MM.1S (cell line): ENCODE results near the gene PRKCE.

Experiments
- DNase-seq: peaks from one replicate; pipeline ENCODE4 v3.0.0-alpha.2; 2015
- H2AFZ ChIP-seq: fragments of 300-600 bp; sonication (generic); 2 replicates; pipeline ENCODE4 v1.6.0; 2016; ENCODE audit warnings: antibody characterized with exemption, low read length
- H3F3A ChIP-seq: fragments of 300-600 bp; sonication (generic); 2 replicates; pipeline ENCODE4 v1.6.1; 2016; ENCODE audit warnings: mild to moderate bottlenecking, antibody characterized with exemption, low read length, moderate library complexity, mixed read lengths; ENCODE audit not compliant: insufficient read depth
- H3K27ac ChIP-seq: fragments of 300-600 bp; sonication (generic); 2 replicates; pipeline ENCODE4 v1.5.1; 2016; ENCODE audit warnings: mild to moderate bottlenecking, low read length
- H3K27me3 ChIP-seq: fragments of 300-600 bp; sonication (generic); replicated peaks from 2 replicates; pipeline ENCODE4 v1.6.0; 2016; ENCODE audit warnings: low read length; ENCODE audit not compliant: insufficient read depth
- H3K36me3 ChIP-seq: fragments of 300-600 bp; sonication (generic); replicated peaks from 2 replicates; pipeline ENCODE4 v1.6.1; 2016; ENCODE audit warnings: mild to moderate bottlenecking, low read length, mixed read lengths; ENCODE audit not compliant: insufficient read depth
- H3K4me1 ChIP-seq: fragments of 300-600 bp; sonication (generic); 2 replicates; pipeline ENCODE4 v1.6.1; 2016; ENCODE audit warnings: low read length, mixed read lengths
- H3K4me2 ChIP-seq: fragments of 300-600 bp; sonication (generic); 2 replicates; pipeline ENCODE4 v1.6.0; 2016; ENCODE audit warnings: low read depth, low read length
- H3K4me3 ChIP-seq: fragments of 300-600 bp; sonication (generic); 2 replicates; pipeline ENCODE4 v1.5.1; 2016; ENCODE audit warnings: low read length, mixed read lengths
- H3K79me2 ChIP-seq: fragments of 300-600 bp; sonication (generic); 2 replicates; pipeline ENCODE4 v1.6.1; 2016; ENCODE audit warnings: mixed run types, low read length, mixed read lengths
- H3K9ac ChIP-seq: fragments of 300-600 bp; sonication (generic); 2 replicates; pipeline ENCODE4 v1.6.1; 2016; ENCODE audit warnings: low read length, mixed read lengths
- H3K9me2 ChIP-seq: fragments of 300-600 bp; sonication (generic); replicated peaks from 2 replicates; pipeline ENCODE4 v1.6.1; 2016; ENCODE audit warnings: mild to moderate bottlenecking, low read length, mixed read lengths; ENCODE audit not compliant: insufficient read depth
- H3K9me3 ChIP-seq: fragments of 300-600 bp; sonication (generic); replicated peaks from 2 replicates; pipeline ENCODE4 v1.6.1; 2016; ENCODE audit warnings: mild to moderate bottlenecking, low read length, mixed read lengths; ENCODE audit not compliant: insufficient read depth
- H4K20me1 ChIP-seq: fragments of 300-600 bp; sonication (generic); 2 replicates; pipeline ENCODE4 v1.6.1; 2016; ENCODE audit warnings: mild to moderate bottlenecking, low read length, moderate library complexity, mixed read lengths; ENCODE audit not compliant: insufficient read depth
- CTCF ChIP-seq: fragments of 300-600 bp; sonication (generic); IDR thresholded peaks from 2 replicates; pipeline ENCODE4 v1.5.1; 2016; ENCODE audit warnings: antibody characterized with exemption, low read length, mixed read lengths
- EZH2 ChIP-seq: fragments of 300-600 bp; sonication (generic); optimal IDR thresholded peaks from 2 replicates; pipeline ENCODE3; 2017; ENCODE audit warnings: low read depth, mild to moderate bottlenecking, antibody characterized with exemption, low read length, mixed read lengths
- EZH2phosphoT487 ChIP-seq: fragments of 300-600 bp; sonication (generic); IDR thresholded peaks from 2 replicates; pipeline ENCODE4 v1.6.1; 2018; ENCODE audit warnings: antibody characterized with exemption, low read length

The PRKCE gene

GRCh38 chr2:46145840-46146239, 494.4 kb downstream of the PRKCE start:
- Histone ChIP-seq H3K4me3 (no peak overlapping the region), H3K9ac (no peak overlapping the region), H3K9me3 (no peaks in the 10 kb centered on the region), H3K79me2 (no peaks in the 10 kb centered on the region), H4K20me1 (no peaks in the 10 kb centered on the region), H2AFZ (no peak overlapping the region), H3K27me3 (no peaks in the 10 kb centered on the region), H3K27ac (no peak overlapping the region), H3K4me2 (no peak overlapping the region), H3K9me2 (no peaks in the 10 kb centered on the region), H3K4me1 (no peaks in the 10 kb centered on the region), H3F3A (no peaks in the 10 kb centered on the region), H3K36me3 (no peaks in the 10 kb centered on the region)
- TF ChIP-seq CTCF: no peak
- TF ChIP-seq EZH2: no peak
- TF ChIP-seq EZH2phosphoT487: no peak
- DNase-seq: no peak

DNA sequence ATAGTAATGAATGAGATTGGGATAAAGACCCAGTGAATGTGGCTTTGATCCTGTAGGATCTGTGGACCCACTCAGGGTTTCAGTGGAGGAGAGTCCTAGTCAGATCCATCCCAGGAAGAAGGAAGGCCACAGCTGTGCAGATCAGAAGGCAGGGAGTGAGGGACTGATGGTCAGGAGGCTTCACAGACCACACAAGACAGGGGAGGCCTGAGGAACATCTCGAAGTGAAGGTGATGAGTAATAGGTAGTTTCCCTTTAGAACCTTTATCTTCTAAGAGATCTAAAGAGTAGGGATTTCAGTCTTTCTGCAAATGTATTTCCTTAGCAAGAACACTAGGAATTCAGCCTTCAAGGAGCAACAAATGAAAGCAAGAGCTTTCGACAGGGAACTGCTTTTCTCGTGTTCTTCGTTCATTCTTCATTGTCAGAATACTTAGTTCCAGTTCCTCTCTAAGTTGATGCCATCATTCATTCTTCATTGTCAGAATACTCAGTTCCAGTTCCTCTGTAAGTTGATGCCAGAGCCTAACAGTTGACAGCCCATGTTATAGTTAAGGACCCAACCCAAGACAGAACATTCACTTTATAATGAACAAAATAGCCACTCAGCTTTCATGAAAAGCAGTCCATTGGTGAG, 495.5 kb downstream of the PRKCE start:
- Histone ChIP-seq H3K4me1 (no peaks in the 10 kb centered on the region), H2AFZ (no peak overlapping the region), H3K9ac (no peak overlapping the region), H3K27me3 (no peaks in the 10 kb centered on the region), H4K20me1 (no peaks in the 10 kb centered on the region), H3K36me3 (no peaks in the 10 kb centered on the region), H3K27ac (no peak overlapping the region), H3K9me3 (no peaks in the 10 kb centered on the region), H3K9me2 (no peaks in the 10 kb centered on the region), H3K79me2 (no peaks in the 10 kb centered on the region), H3F3A (no peaks in the 10 kb centered on the region), H3K4me2 (no peak overlapping the region), H3K4me3 (no peak overlapping the region)
- no peak for DNase-seq
- no peak for TF ChIP-seq CTCF
- TF ChIP-seq EZH2phosphoT487: no peak
- TF ChIP-seq EZH2: no peak

- H3K79me2 ChIP-seq: no peaks in the 10 kb centered on the region
- no peak for TF ChIP-seq EZH2
- no peak for TF ChIP-seq EZH2phosphoT487
- TF ChIP-seq CTCF: no peak
- no peaks in the 10 kb centered on the region for H3K36me3 ChIP-seq
- no peak overlapping the region for H3K4me2 ChIP-seq
- H3K9ac ChIP-seq: no peak overlapping the region
- no peaks in the 10 kb centered on the region for H4K20me1 ChIP-seq
- no peaks in the 10 kb centered on the region for H3K9me3 ChIP-seq
- no peaks in the 10 kb centered on the region for H3F3A ChIP-seq
- H3K4me1 ChIP-seq: no peaks in the 10 kb centered on the region
- no peak overlapping the region for H3K27ac ChIP-seq
- H3K27me3 ChIP-seq: no peaks in the 10 kb centered on the region
- H3K4me3 ChIP-seq: no peak overlapping the region
- no peaks in the 10 kb centered on the region for H3K9me2 ChIP-seq
- no peak for DNase-seq
- H2AFZ ChIP-seq: no peak overlapping the region
Measured at GRCh38 chr2:46147626-46148368, 496.3 kb downstream of the PRKCE start.
